GM12873 (cell line): Measurements from ENCODE around the gene POC1B.
A peak's percentile ranks its signal among the peaks of the same experiment; 100 is the strongest.

Experiments used
- TF ChIP-seq, protein P1 (sequence below): IDR thresholded peaks from 2 replicates; pipeline ENCODE4 v1.5.1; 2012; ENCODE audit warnings: low read depth, mild to moderate bottlenecking, moderate library complexity, low read length, control low read depth; ENCODE audit not compliant: insufficient read depth; ENCODE audit errors: missing control alignments

Gene POC1B

DNA sequence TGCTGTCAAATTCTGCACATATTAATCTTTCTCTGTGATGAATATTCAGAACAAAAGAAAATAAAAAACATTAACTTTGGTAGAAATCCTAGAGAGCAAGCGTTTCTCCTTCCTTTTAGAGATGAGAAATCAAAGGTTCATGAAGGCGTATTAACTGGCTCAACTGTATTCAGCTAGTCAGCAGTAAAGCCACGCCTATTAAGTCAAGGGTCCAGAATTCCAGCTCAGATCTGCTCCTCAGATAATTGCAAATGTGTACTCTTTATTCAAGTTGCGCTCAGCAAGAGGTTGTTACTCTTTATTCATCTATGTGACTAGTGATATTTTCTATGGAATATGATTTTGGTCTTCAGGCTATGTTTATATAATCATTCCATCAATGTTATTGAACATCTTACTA is 13.1 kb upstream of the POC1B start:
- TF ChIP-seq, protein P1, sequence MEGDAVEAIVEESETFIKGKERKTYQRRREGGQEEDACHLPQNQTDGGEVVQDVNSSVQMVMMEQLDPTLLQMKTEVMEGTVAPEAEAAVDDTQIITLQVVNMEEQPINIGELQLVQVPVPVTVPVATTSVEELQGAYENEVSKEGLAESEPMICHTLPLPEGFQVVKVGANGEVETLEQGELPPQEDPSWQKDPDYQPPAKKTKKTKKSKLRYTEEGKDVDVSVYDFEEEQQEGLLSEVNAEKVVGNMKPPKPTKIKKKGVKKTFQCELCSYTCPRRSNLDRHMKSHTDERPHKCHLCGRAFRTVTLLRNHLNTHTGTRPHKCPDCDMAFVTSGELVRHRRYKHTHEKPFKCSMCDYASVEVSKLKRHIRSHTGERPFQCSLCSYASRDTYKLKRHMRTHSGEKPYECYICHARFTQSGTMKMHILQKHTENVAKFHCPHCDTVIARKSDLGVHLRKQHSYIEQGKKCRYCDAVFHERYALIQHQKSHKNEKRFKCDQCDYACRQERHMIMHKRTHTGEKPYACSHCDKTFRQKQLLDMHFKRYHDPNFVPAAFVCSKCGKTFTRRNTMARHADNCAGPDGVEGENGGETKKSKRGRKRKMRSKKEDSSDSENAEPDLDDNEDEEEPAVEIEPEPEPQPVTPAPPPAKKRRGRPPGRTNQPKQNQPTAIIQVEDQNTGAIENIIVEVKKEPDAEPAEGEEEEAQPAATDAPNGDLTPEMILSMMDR, result no peak

DNA sequence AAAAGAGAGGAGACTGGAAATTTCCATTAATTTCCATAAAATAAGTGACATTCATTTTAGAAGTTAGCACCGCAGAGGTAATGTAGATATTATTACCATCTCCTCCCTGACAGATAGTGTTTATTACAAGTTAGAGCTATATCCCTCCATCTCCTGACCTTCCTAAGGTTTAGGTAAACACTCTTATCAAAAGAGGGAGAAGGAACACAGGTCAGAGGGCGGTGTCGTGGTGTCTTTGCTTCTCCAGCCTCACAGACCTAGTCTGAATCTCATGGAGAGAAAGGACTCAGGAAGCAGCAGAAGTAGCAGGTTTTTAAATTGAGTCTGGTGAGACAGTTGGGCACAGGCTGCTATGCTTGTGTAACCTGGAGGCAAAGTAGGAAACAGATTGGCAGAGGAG is 11.5 kb upstream of the POC1B start:
- TF ChIP-seq, protein P1, result no peak

GRCh38 chr12:89529738-89530137 is 3.9 kb upstream of the POC1B start:
- TF ChIP-seq, protein P1, result peak; percentile 63

GRCh38 chr12:89528434-89528833 is 2.6 kb upstream of the POC1B start:
- TF ChIP-seq, protein P1, result no peak

- TF ChIP-seq, protein P1, result no peak
Measured at GRCh38 chr12:89525305-89525823, 483 bp downstream of the POC1B start.

DNA sequence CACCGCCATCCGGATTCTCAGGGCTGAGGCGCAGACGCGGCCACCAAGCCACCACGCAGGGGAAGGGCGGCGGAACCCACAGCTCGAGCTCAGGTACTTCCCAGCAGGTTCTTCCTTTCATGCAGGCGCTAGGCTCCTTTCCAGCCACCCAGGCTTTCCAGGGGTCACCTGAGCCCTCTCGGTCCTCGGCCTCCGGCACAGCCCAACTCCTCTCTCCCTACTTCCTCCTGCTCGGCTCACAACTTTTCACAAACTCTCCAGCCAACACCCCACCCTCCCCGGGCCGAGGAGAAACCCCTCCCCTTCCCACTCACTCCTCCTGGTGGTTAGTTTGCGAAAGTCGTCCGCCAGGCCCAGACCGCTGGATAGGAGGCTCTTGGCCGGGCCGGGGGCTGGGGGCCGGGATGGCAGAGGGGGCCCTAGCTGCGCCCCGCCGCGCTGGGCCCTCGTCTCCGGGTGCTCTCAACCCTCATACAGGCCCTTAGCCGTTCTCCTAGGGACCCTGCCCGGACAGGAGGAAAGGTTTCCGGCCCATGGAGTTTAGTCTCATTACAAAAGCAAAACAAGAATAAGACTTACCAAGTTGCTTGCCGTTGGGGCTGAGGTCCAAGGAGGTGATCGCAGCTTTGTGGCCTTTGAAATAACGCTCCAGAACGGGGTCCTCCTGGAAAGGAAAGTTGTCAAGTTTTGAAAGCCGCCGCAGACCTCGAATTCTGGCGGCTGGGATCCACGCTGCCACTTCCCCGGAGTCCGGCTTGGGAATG is 1.1 kb downstream of the POC1B start, which contains the start of gene GALNT4:
TSS of gene GALNT4 (minus strand) at position 256 of the 764 bp plus-strand sequence. CDS start at position 9, 247 bp downstream.
- TF ChIP-seq, protein P1, result peak; percentile 66

- TF ChIP-seq, protein P1, result no peak
Measured at GRCh38 chr12:89523843-89524540, 1.9 kb downstream of the POC1B start.
